Mucosa of stomach (tissue), 1 donor: ENCODE results near the gene ATAD3B.
"Not testable (repeated sequence)": the region's sequence is repeated elsewhere in the genome, so short reads cannot be mapped to it uniquely, and the experiment has no call there.

ENCODE experiments used
- H3K27me3 ChIP-seq: one replicate; pipeline ENCODE4 v1.7.0; 2013; ENCODE audit warnings: mild to moderate bottlenecking, low read length; ENCODE audit not compliant: control insufficient read depth, insufficient read depth
- H3K36me3 ChIP-seq: one replicate; pipeline ENCODE4 v1.7.0; 2013; ENCODE audit warnings: low read length; ENCODE audit not compliant: control insufficient read depth, insufficient read depth
- H3K4me1 ChIP-seq: one replicate; pipeline ENCODE4 v1.7.0; 2013; ENCODE audit warnings: mild to moderate bottlenecking, low read length; ENCODE audit not compliant: control insufficient read depth, insufficient read depth
- H3K4me3 ChIP-seq: one replicate; pipeline ENCODE4 v1.7.0; 2013; ENCODE audit warnings: low read length
- H3K9ac ChIP-seq: one replicate; pipeline ENCODE4 v1.7.0; 2013; ENCODE audit warnings: mild to moderate bottlenecking, low read length, moderate library complexity
- H3K9me3 ChIP-seq: one replicate; pipeline ENCODE4 v1.7.0; 2013; ENCODE audit warnings: mild to moderate bottlenecking, low read length, moderate library complexity; ENCODE audit not compliant: control insufficient read depth
- donor health status: Pancreatic carcinoma.

The ATAD3B gene

GRCh38 chr1:1428967-1429366 is 42.6 kb upstream of the ATAD3B start:
- not testable (repeated sequence) for H3K27me3 ChIP-seq, H3K36me3 ChIP-seq, H3K9me3 ChIP-seq, H3K9ac ChIP-seq, H3K4me3 ChIP-seq
- H3K4me1 ChIP-seq: peaks cover 44% of the 10 kb centered on the region

DNA sequence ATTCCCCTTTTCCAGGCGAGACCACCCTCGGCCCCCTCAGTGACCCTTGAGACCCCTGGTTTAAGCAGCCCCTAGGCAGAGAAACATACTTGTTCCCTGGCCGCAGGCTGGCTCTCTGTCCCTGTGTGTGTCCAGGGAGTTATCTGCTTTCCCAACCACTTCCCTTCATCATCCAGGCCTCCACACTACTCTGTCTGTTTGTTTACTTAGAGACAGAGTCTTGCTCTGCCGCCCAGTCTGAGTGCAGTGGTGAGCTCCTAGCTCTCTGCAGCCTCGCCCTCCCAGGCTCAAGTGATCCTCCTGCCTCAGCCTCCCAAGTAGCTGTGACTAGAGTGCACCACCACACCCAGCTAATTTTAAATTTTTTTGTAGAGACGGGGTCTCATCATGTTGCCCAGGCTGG is 41.9 kb upstream of the ATAD3B start:
- Histone ChIP-seq H3K27me3 (peaks cover 6% of the 10 kb centered on the region), H3K36me3 (no peaks in the 10 kb centered on the region), H3K9me3 (no peaks in the 10 kb centered on the region), H3K9ac (peak overlapping the region; percentile 64), H3K4me1 (peaks cover 51% of the 10 kb centered on the region), H3K4me3 (no peak overlapping the region)

GRCh38 chr1:1430114-1430982 is 41.2 kb upstream of the ATAD3B start:
- Histone ChIP-seq H3K4me3 (no peak overlapping the region), H3K27me3 (peaks cover 6% of the 10 kb centered on the region), H3K9ac (peak overlapping the region; percentile 64), H3K9me3 (no peaks in the 10 kb centered on the region), H3K4me1 (peaks cover 58% of the 10 kb centered on the region), H3K36me3 (no peaks in the 10 kb centered on the region)

DNA sequence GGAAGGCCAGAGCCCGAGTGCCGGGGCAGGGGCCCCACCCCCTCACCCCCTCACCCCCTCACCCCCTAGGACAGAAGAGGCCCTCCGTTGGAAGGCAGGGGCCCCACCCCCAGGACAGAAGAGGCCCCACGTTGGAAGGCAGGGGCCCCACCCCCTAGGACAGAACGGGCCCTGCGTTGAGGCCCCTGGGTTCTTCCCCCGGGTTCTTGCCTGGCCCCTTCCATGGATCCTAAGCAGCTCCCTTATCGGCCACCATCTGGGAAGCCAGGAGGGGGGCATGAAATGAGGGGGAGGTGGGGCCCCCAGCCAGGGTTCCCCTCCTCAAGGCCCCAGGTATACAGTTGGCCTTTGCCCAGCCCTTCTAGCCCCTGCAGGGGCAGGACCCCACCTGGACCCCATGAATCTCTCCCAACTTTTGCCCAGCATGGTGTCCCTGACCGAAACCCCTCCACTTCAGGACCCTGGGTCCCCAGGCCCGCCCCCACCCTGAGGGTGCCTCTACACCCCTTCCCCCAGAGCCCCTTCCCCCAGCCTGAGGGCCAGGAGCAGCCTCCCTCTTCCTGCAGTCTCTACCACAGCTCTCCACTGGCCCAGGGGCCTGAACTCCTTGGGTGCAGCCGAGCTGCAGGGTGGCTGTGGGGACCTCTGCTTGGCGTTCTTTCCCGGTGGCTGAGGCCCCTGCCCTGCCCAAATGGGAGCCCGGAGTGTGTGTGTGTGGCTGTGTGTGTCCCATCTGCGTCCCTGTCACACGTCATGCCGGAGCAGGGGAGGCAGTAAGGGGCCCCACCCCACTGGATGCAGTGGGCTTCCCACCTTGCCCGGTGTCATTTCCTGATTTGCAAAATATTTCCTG is 40.3 kb upstream of the ATAD3B start:
- Histone ChIP-seq H3K4me3 (peak overlapping the region; percentile 25), H3K4me1 (peaks cover 63% of the 10 kb centered on the region), H3K9ac (peak overlapping the region; percentile 68)

GRCh38 chr1:1431845-1432273 is 39.7 kb upstream of the ATAD3B start:
- H3K9me3 ChIP-seq: no peaks in the 10 kb centered on the region
- peak overlapping the region; percentile 25 for H3K4me3 ChIP-seq
- peaks cover 69% of the 10 kb centered on the region for H3K4me1 ChIP-seq
- H3K9ac ChIP-seq: peak overlapping the region; percentile 68
- no peaks in the 10 kb centered on the region for H3K36me3 ChIP-seq
- no peaks in the 10 kb centered on the region for H3K27me3 ChIP-seq

More for the DNA sequence above, 40.3 kb upstream of the ATAD3B start:
- H3K36me3 ChIP-seq: no peaks in the 10 kb centered on the region
- H3K27me3 ChIP-seq: peaks cover 5% of the 10 kb centered on the region
- no peaks in the 10 kb centered on the region for H3K9me3 ChIP-seq

- Histone ChIP-seq H3K4me3 (peak overlapping the region; percentile 25), H3K4me1 (peaks cover 74% of the 10 kb centered on the region), H3K9ac (peak overlapping the region; percentile 68)
These were observed 39.2 kb upstream of the ATAD3B start for GRCh38 chr1:1432274-1432950.

GRCh38 chr1:1432951-1433803 is 38.4 kb upstream of the ATAD3B start:
- Histone ChIP-seq H3K4me3 (peak overlapping the region; percentile 1), H3K9ac (peak overlapping the region; percentile 68), H3K36me3 (no peaks in the 10 kb centered on the region), H3K4me1 (peaks cover 82% of the 10 kb centered on the region), H3K27me3 (no peaks in the 10 kb centered on the region), H3K9me3 (no peaks in the 10 kb centered on the region)

More at GRCh38 chr1:1432274-1432950, 39.2 kb upstream of the ATAD3B start:
- no peaks in the 10 kb centered on the region for H3K27me3 ChIP-seq
- H3K9me3 ChIP-seq: no peaks in the 10 kb centered on the region
- no peaks in the 10 kb centered on the region for H3K36me3 ChIP-seq

DNA sequence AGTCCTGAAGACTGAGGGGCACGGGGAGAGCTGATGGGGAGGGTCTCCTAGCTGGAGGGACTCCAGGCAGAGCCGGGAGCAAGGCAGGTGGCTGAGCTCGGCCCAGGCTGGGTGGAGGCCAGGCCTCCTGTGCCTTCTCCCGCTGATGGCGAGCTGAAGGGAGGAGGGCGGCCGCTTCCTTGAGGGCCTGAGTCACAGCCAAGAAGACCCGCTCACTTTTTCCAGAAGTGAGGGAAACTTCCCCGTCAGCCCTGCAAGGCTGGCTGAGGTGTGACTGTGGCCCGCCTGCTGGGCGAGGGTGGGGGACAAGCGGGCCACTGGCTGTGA is 37.8 kb upstream of the ATAD3B start:
- Histone ChIP-seq H3K9ac (peak overlapping the region; percentile 68), H3K4me3 (peak overlapping the region; percentile 1), H3K36me3 (no peaks in the 10 kb centered on the region), H3K4me1 (peaks cover 88% of the 10 kb centered on the region), H3K27me3 (no peaks in the 10 kb centered on the region), H3K9me3 (no peaks in the 10 kb centered on the region)

GRCh38 chr1:1434131-1434823 is 37.3 kb upstream of the ATAD3B start:
- peaks cover 89% of the 10 kb centered on the region for H3K4me1 ChIP-seq
- H3K9ac ChIP-seq: peak overlapping the region; percentile 68
- peak overlapping the region; percentile 1 for H3K4me3 ChIP-seq
- H3K27me3 ChIP-seq: no peaks in the 10 kb centered on the region
- H3K36me3 ChIP-seq: no peaks in the 10 kb centered on the region
- H3K9me3 ChIP-seq: no peaks in the 10 kb centered on the region

DNA sequence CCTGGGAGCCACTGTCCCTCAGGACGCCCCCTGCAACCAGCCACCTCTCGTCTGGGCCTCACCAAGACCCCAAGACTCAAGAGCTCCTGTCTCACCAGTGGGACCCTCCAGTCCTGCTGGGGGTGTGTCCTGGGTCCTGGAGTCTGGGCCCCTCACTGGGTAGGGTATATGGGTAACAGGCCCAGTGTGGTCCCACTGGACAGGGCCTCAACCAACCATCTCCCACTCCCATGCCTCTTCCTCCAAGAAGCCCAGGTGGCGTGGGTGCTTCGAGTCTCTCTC is 36.8 kb upstream of the ATAD3B start:
- H3K27me3 ChIP-seq: no peaks in the 10 kb centered on the region
- no peak overlapping the region for H3K4me3 ChIP-seq
- no peaks in the 10 kb centered on the region for H3K9me3 ChIP-seq
- peaks cover 85% of the 10 kb centered on the region for H3K4me1 ChIP-seq
- H3K36me3 ChIP-seq: no peaks in the 10 kb centered on the region
- H3K9ac ChIP-seq: peak overlapping the region; percentile 68
